Keratinocyte (primary cell): ENCODE measurements around the gene COL8A2. TPM values are rescaled to one million over a fixed set of nuclear protein-coding genes. Genes with fewer than 3 reads are reported as not detected.
A peak's percentile ranks its signal among the peaks of the same experiment; 100 is the strongest.

Experiments used
- DNase-seq: peaks from one replicate; pipeline ENCODE4 v3.0.0-alpha.2; 2011; ENCODE audit warnings: low read depth, missing footprints, low spot score
- FAIRE-seq: peaks from 2 replicates; lab custom pipeline; 2011; peaks lifted over from hg19 to GRCh38; lab: Jason Lieb, UNC
- H2AFZ ChIP-seq: 2 replicates; pipeline ENCODE4 v1.6.0; 2012; ENCODE audit warnings: low read length, control low read depth, inconsistent platforms; ENCODE audit not compliant: control insufficient read depth
- H3K27ac ChIP-seq: 2 replicates; pipeline ENCODE4 v1.5.1; 2011; ENCODE audit warnings: low read length; ENCODE audit not compliant: control insufficient read depth, insufficient read depth
- H3K27me3 ChIP-seq: 3 replicates; pipeline ENCODE4 v1.6.0; 2011; ENCODE audit warnings: low read length; ENCODE audit not compliant: control insufficient read depth, insufficient read depth; ENCODE audit errors: extremely low read depth
- H3K36me3 ChIP-seq, 2 experiments: 2 replicates in 1 of 2; 3 replicates in 1 of 2; pipeline ENCODE4 v1.5.1; 2011; ENCODE audit warnings: low read length in 2 of 2, mild to moderate bottlenecking in 1 of 2; ENCODE audit not compliant: control insufficient read depth in 2 of 2, insufficient read depth in 2 of 2; ENCODE audit errors: extremely low read depth in 1 of 2
- H3K4me1 ChIP-seq: 3 replicates; pipeline ENCODE4 v1.5.1; 2011; ENCODE audit warnings: low read length; ENCODE audit not compliant: control insufficient read depth, insufficient read depth; ENCODE audit errors: extremely low read depth
- H3K4me2 ChIP-seq: 3 replicates; pipeline ENCODE4 v1.6.0; 2011; ENCODE audit warnings: low read depth, low read length; ENCODE audit not compliant: control insufficient read depth, insufficient read depth; ENCODE audit errors: extremely low read depth
- H3K4me3 ChIP-seq, 3 experiments: fragments of 200-600 bp in 1 of 3; sonication (generic) in 1 of 3; 2 replicates in 2 of 3; 3 replicates in 1 of 3; pipeline ENCODE4 v1.5.1; 2011 to 2016; ENCODE audit warnings: low read length in 3 of 3, mild to moderate bottlenecking in 3 of 3, control low read depth in 2 of 3, inconsistent platforms in 1 of 3, low read depth in 1 of 3, mixed read lengths in 1 of 3, mixed run types in 1 of 3, moderate library complexity in 1 of 3; ENCODE audit not compliant: control insufficient read depth in 2 of 3, insufficient read depth in 2 of 3; ENCODE audit errors: extremely low read depth in 1 of 3
- H3K79me2 ChIP-seq: 2 replicates; pipeline ENCODE4 v1.6.0; 2012; ENCODE audit warnings: low read length; ENCODE audit not compliant: control insufficient read depth, insufficient read depth
- H3K9ac ChIP-seq: 3 replicates; pipeline ENCODE4 v1.6.0; 2011; ENCODE audit warnings: low read length; ENCODE audit not compliant: control insufficient read depth, insufficient read depth; ENCODE audit errors: extremely low read depth
- H3K9me1 ChIP-seq: 3 replicates; pipeline ENCODE4 v1.6.0; 2011; ENCODE audit warnings: low read length; ENCODE audit not compliant: control insufficient read depth, insufficient read depth; ENCODE audit errors: extremely low read depth
- H3K9me3 ChIP-seq: 2 replicates; pipeline ENCODE4 v1.5.1; 2012; ENCODE audit warnings: low read depth, low read length; ENCODE audit not compliant: control insufficient read depth
- H4K20me1 ChIP-seq: 3 replicates; pipeline ENCODE4 v1.6.0; 2011; ENCODE audit warnings: low read length; ENCODE audit not compliant: control insufficient read depth, insufficient read depth; ENCODE audit errors: extremely low read depth
- CTCF ChIP-seq, 3 experiments: IDR thresholded peaks in 1 of 3; conservative IDR thresholded peaks in 1 of 3; optimal IDR thresholded peaks in 1 of 3; 2 replicates in 2 of 3; 3 replicates in 1 of 3; pipeline versions ENCODE3 to v1.5.1; 2011; ENCODE audit warnings: low read length in 3 of 3, mild to moderate bottlenecking in 3 of 3, moderate library complexity in 2 of 3, control low read depth in 1 of 3, inconsistent platforms in 1 of 3; ENCODE audit not compliant: insufficient read depth in 2 of 3; ENCODE audit errors: extremely low read depth in 1 of 3
- EZH2 ChIP-seq: IDR thresholded peaks from one replicate; pipeline ENCODE4 v1.6.1; 2012; ENCODE audit warnings: inconsistent platforms, mild to moderate bottlenecking, low read length, moderate library complexity
- dilution Hi-C: fragments of 300-500 bp; cut with MboI; formaldehyde crosslinking; loops from one replicate; pipeline ENCODE4 v1.7.0; 2020; ENCODE audit warnings: low sequenced_read_pairs; ENCODE audit not compliant: extremely low pct_ligation_motif_present
- polyA plus RNA-seq, 5 experiments: library from polyadenylated mRNA; depleted of rRNA in 3 of 5; stranded (reverse) in 3 of 5; stranded (forward) in 1 of 5; unstranded in 1 of 5; fragments of >200 nt; gene quantifications; 1 replicate in 1 of 5; 2 replicates in 3 of 5; 3 replicates in 1 of 5; pipeline versions ENCODE4 v1.2.1 to v1.2.3, GENCODE V29; 2011 to 2012; ENCODE audit warnings: missing spikeins in 2 of 5, low read depth in 1 of 5, low replicate concordance in 1 of 5

COL8A2 gene
- polyA plus RNA-seq, 1 donor (not counting 4 experiments of a cell fraction or from before 2014, with no cell fraction given), result 0.09 TPM

GRCh38 chr1:36080801-36081200 lies 44.2 kb downstream of the COL8A2 start:
- H3K27ac ChIP-seq, result no peak overlapping the region
- TF ChIP-seq EZH2, result no peak
- TF ChIP-seq CTCF (optimal IDR thresholded peaks at IDR 0.05 in 1 of 3, IDR thresholded peaks at IDR 0.05 in 1 of 3, conservative IDR thresholded peaks at IDR 0.05 in 1 of 3; ENCODE audit: extremely low read depth in 1 of 3, insufficient read depth in 2 of 3, low read length in 3 of 3), result no peak
- H3K27me3 ChIP-seq, result no peaks in the 10 kb centered on the region
- peak overlapping the region; percentile 44 for H3K4me2 ChIP-seq
- no peaks in the 10 kb centered on the region for H3K9me1 ChIP-seq
- H3K4me1 ChIP-seq, result peaks cover 28% of the 10 kb centered on the region
- H2AFZ ChIP-seq, result no peak overlapping the region
- H3K9ac ChIP-seq, result no peak overlapping the region
- no peaks in the 10 kb centered on the region for H3K79me2 ChIP-seq
- H3K36me3 ChIP-seq, result no peaks in the 10 kb centered on the region
- H3K9me3 ChIP-seq, result no peaks in the 10 kb centered on the region
- DNase-seq, result peak; percentile 44
- peak; percentile 52 for FAIRE-seq
- no peaks in the 10 kb centered on the region for H4K20me1 ChIP-seq
- dilution Hi-C loops, result no loop called here
- H3K4me3 ChIP-seq, result no peak overlapping the region

- dilution Hi-C loops, result no loop called here
- H3K4me2 ChIP-seq, result peak overlapping the region; percentile 44
- DNase-seq, result no peak
These were observed 44.8 kb downstream of the COL8A2 start for GRCh38 chr1:36080236-36080635.

GRCh38 chr1:36076979-36077573 lies 47.9 kb downstream of the COL8A2 start:
- no peak for TF ChIP-seq EZH2
- H3K4me3 ChIP-seq, result no peak overlapping the region
- H3K4me1 ChIP-seq, result peaks cover 16% of the 10 kb centered on the region
- H3K9ac ChIP-seq, result no peak overlapping the region
- DNase-seq (no peak), FAIRE-seq (no peak)
- H3K4me2 ChIP-seq, result no peak overlapping the region
- H3K9me1 ChIP-seq, result no peaks in the 10 kb centered on the region
- no peak overlapping the region for H3K27ac ChIP-seq
- no peaks in the 10 kb centered on the region for H3K9me3 ChIP-seq
- H3K27me3 ChIP-seq, result no peaks in the 10 kb centered on the region
- H2AFZ ChIP-seq, result no peak overlapping the region
- no peaks in the 10 kb centered on the region for H3K79me2 ChIP-seq
- dilution Hi-C loops, result no loop called here
- no peaks in the 10 kb centered on the region for H3K36me3 ChIP-seq
- H4K20me1 ChIP-seq, result no peaks in the 10 kb centered on the region

More at GRCh38 chr1:36080236-36080635, 44.8 kb downstream of the COL8A2 start:
- Histone ChIP-seq H3K4me1 (peaks cover 28% of the 10 kb centered on the region), H4K20me1 (no peaks in the 10 kb centered on the region), H3K4me3 (no peak overlapping the region), H3K79me2 (no peaks in the 10 kb centered on the region), H3K27me3 (no peaks in the 10 kb centered on the region), H3K36me3 (no peaks in the 10 kb centered on the region), H3K9me3 (no peaks in the 10 kb centered on the region), H3K9ac (no peak overlapping the region), H3K9me1 (no peaks in the 10 kb centered on the region), H3K27ac (no peak overlapping the region), H2AFZ (no peak overlapping the region)
- TF ChIP-seq EZH2, result no peak
- FAIRE-seq, result no peak
